Fibroblast of pulmonary artery (primary cell): Measurements from ENCODE around the gene CLIC1.

Experiments used
- DNase-seq: peaks from one replicate; pipeline ENCODE4 v3.0.0-alpha.2; 2010; ENCODE audit warnings: low read depth
- H3K4me3 ChIP-seq: replicated peaks from 2 replicates; pipeline ENCODE4 v1.5.1; 2011; ENCODE audit warnings: low read depth, mild to moderate bottlenecking, control low read depth, low read length, moderate library complexity
- TF ChIP-seq, protein P1 (sequence below): IDR thresholded peaks from 2 replicates; pipeline ENCODE4 v1.5.1; 2011; ENCODE audit warnings: mild to moderate bottlenecking, control low read depth, low read length, inconsistent platforms; ENCODE audit errors: missing control alignments

CLIC1 gene

DNA sequence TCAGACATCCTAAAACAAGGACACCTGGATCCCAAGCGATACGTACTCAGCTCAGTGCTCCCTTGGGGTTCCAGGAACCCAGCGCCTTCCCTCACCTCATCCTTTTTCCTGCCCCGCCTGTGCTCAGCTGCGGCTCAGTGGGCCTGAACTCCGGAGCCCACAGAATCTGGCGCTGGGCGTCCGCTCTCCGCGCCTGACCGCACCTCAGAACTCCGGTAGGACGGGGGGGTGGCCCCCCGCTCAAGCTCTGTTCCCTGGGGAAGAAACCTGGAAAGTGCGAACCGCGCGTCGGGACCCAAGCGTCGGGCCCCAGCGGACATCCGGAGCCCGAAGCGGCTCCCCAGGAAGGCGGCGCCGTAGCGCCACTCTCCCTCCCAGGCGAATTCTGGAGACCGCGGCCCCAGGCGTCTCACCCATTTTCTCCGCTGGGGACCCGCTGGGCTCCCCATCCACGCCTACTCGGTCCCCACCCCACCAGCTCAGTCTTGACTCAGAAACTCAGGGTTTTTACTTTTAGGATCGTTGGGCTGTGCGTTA is 55.1 kb downstream of the CLIC1 start:
- peak overlapping the region; percentile 53 for H3K4me3 ChIP-seq
- TF ChIP-seq, protein P1, sequence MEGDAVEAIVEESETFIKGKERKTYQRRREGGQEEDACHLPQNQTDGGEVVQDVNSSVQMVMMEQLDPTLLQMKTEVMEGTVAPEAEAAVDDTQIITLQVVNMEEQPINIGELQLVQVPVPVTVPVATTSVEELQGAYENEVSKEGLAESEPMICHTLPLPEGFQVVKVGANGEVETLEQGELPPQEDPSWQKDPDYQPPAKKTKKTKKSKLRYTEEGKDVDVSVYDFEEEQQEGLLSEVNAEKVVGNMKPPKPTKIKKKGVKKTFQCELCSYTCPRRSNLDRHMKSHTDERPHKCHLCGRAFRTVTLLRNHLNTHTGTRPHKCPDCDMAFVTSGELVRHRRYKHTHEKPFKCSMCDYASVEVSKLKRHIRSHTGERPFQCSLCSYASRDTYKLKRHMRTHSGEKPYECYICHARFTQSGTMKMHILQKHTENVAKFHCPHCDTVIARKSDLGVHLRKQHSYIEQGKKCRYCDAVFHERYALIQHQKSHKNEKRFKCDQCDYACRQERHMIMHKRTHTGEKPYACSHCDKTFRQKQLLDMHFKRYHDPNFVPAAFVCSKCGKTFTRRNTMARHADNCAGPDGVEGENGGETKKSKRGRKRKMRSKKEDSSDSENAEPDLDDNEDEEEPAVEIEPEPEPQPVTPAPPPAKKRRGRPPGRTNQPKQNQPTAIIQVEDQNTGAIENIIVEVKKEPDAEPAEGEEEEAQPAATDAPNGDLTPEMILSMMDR, result peak; percentile 16
- peak; percentile 22 for DNase-seq
